ENCODE data around the gene ERC2.
"Not testable (repeated sequence)": the region's sequence is repeated elsewhere in the genome, so short reads cannot be mapped to it uniquely, and the experiment has no call there.

The ERC2 gene

DNA sequence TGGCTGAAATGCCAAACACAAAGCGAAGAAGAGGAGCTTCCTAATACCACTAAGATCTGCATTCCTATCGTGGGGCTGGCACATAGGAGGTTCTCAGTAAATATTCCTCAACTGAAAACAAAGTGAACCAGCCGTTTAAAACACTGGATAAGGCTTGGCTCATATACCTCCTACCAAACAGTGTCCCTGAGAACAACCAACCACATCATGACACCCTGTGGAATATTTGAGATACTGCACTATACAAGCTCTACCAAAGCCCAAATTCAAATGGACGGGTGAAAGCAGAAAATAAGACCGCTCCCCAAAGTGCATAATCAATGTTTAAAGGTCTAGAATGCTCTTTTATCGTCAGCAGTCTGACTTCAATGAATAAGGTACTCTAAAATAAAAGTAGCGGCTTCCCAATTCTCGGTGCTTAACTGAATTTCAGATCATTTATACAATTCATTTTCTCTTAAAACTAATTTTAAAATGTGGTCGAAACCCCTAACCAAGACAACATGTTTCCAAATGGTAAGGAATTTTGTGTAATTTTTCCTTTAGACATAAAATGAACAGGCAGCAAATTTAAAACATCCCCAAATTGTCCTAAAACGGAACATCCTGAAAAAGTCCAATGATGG lies 425.8 kb downstream of the ERC2 start:
- DNase-seq (ENCODE audit: insufficient read length, low spot score) = peak; percentile 26
- FAIRE-seq = no peak

DNA sequence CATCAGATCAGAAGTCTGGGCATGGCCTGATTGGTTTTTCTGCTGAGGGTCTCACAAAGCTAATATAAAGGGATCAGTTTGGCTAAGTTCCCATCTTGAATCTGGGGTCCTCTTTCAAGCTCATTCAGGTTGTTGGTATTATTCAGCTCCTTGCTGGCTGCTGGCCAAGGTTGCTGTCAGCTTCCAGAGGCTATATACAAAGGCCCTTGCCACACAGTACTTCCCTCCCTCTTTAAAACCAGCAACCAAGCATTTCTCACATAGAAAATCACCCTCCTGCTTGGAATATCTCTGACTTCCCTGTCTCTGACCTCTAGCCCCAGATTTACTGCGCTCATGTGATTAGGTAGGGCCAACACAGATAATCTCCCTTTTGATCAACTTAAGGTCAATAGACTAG lies 442.9 kb downstream of the ERC2 start:
- FAIRE-seq (no peak), DNase-seq (ENCODE audit: insufficient read length, low spot score) (no peak)

DNA sequence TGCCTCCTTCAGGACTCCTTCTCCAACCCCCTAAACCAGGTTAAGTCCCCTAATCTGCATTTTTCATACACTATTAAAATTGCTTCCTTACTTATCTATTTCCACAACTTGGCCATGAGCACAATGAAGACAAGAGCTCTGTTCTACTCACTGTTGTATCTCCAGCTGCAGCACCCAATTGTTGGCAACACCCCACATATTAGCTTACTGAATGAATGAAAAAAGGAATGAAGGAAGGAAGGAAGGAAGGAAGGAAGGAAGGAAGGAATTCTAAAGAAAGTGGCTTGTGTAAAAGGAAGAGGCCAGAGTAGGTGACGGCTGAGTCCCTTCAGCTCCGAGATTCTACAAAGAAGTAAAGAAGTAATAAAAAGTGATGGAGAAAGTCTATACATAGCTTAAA lies 444.7 kb downstream of the ERC2 start:
- no peak for DNase-seq (ENCODE audit: insufficient read length, low spot score)
- FAIRE-seq = no peak

DNA sequence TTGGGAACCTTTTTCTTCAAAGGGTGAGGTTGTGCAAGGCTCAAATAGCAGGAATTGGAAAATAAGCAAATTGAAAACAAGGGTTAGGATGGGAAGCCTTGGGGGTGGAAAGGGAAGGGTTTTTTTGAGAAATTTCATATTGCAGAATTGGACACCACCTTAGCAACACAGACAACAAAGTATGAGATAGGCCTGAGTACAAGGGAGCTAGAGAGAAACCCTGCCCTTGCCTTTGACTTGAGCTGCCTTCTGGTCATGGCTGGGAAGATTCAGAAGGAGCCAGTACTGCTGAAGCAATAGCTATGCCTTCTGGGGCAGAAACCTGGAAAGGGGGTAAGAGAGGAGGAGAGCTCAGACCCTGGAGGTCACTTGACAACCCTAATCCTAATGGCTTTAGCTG lies 445.6 kb downstream of the ERC2 start:
- DNase-seq (ENCODE audit: insufficient read length, low spot score) (no peak), FAIRE-seq (no peak)

DNA sequence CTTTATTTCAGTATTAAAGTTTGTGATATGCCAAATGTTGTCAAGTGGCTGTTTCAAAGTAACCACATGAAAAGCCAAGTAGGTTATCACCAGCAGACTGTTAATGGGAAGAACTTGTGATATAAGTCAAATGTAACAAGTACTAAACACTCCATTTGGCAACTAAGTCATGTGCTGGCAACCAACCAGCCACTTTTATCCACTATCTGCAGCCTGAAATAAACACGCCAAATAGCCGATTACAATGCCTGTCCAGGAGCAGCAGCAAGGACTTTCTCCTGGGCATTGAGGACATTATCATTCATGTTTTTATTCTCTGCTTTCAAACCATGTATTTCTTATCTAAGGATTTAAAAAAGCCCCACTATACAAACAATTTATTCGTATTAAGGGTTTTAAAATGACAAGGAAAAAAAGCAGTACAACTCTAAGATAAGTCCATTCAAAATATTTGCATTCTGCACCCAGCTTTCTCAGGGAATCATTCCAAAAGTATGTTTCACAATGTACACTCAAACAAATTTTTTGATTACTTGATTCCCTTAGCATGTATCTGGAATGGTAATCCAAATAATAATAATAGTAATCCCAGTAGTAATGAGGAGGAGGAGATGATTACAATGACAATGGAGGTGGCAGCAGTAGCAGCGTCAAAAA lies 448.6 kb downstream of the ERC2 start:
- FAIRE-seq = no peak

DNA sequence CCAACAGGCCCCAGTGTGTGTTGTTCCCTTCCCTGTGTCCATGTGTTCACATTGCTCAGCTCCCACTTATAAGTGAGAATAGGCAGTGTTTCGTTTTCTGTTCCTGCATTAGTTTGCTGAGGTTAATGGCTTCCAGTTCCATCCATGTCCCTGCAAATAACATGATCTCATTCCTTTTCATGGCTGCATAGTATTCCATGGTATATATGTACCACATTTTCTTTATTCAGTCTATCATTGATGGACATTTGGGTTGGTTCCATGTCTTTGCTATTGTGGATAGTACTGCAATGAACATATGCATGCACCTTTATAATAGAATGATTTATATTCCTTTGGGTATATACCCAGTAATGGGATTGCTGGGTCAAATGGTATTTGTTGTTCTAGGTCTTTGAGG lies 452.9 kb downstream of the ERC2 start:
- FAIRE-seq; DNase-seq (ENCODE audit: insufficient read length, low spot score): not testable (repeated sequence)

More for the DNA sequence above, 448.6 kb downstream of the ERC2 start:
- DNase-seq (ENCODE audit: insufficient read length, low spot score) = no peak

DNA sequence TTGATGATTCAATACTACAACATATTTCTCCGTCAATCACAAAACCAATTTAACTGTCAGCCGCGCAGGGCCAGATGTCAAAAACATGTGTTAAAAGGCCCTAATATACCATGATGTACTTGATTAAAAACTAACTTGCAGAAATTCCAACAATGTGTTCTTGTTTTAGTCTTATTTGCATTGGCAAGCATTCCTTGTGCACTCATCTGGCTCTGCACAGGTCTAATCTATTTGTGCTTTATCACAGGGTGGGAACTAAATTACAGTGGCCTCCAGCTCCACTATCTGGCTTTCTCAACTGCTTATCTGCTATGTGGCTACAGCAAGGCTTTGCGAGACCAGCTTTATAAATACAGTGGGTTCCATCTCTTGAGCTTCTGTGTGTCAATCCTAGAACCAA lies 455.5 kb downstream of the ERC2 start:
- DNase-seq (ENCODE audit: insufficient read length, low spot score) (no peak), FAIRE-seq (no peak)

DNA sequence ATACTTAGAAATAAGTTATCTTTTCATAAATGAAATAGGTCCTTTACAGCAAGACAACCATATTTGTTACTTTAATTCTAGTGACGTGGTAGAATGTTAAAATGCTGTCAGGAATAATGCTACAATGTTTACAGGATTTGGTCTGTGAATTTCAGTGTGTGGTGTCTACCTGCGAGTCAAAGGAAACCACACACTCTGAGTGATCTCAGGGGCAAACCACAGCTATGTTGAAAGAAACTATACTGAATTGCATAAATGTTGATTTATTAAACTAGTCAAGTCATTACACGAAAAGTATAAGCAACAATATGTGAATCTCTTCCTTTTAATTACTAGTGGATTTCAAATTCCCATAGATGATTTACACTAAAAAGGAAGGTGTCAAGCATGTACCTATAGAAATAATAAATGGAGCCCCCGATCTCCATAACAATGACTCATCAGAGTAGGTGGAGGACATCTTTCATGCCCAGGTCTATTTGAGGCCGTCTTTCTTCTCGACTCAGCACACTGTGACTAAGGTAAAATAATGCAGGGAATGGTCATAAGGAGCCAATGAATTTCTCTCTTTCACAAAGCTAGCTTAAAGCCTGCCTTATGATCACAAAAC lies 463.0 kb downstream of the ERC2 start:
- DNase-seq (ENCODE audit: insufficient read length, low spot score) = no peak
- FAIRE-seq = no peak

DNA sequence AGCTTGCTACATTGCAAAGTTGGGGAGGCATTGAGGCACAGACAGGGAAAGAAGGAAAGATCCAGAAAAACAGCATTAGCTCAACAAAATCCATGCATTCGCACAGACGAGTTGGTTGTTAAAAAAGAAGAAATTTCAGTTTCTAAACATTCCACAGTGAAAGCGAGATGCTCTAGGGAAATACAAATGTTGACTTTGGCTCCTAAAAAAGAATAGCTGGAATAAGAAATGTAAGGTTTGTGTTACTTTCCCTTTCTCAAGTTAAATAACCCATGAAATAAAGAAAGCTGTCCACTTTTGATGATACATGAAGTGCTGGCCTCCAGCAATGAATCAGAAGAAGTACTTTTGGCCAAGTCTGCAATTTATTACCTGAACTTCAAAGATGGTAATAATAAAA lies 465.1 kb downstream of the ERC2 start:
- no peak for DNase-seq (ENCODE audit: insufficient read length, low spot score)
- no peak for FAIRE-seq

DNA sequence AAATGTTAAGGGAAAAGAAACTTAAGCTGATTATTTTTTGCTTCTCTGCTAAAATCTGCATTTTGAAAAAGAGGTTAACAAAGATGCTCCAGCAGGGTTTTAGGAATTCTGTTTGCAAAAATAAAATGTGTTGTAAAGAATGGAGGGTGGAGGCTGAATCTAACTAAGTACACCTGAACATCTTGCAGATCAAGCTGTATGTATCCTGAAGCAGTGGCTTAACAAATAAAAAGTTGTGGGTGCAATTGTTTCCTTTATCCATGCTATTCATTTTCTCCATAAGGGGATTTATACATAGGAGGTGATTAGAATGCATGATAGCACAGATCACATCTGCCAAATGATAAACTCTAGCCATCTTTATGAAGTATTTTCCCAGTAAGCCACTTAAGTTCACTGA lies 466.3 kb downstream of the ERC2 start:
- DNase-seq (ENCODE audit: insufficient read length, low spot score) (no peak), FAIRE-seq (no peak)

DNA sequence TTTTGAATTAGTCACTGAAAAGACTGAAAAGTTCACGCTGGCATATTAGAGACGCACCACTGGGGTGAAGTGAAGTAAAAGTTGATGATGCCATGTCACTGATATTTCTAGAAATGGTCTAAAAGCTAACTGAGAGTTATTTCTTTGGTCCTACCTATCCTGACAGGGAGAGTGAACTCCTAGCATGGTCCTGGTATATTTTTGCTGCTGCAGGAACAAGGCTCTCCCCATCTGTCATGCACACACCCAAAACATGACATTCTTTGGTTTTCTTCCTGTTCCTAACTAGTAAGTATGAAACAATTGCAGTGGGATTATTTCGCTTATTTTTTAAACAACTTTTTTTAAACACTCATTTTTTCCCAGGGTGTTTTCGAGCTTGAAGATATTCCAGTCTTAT lies 466.7 kb downstream of the ERC2 start:
- FAIRE-seq (no peak), DNase-seq (ENCODE audit: insufficient read length, low spot score) (no peak)

DNA sequence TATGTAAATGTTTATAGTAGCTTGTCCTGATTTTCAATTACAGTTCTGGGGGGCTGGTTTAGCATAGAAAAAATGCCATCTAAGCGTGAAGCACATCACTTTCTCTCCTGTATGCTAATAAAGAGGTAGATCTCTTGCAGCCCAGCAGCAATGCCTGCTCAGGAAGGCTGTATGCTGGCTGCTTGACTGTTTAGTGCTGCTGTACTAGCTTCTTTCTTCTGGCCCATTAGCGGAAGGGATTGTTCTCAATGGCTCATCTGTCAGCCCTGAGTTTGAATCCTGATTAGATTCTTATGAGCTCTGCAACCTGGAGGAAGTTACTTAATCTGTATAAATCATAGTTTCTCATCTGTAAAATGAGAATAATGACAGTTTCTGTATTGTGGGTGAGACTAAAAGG lies 478.9 kb downstream of the ERC2 start:
- DNase-seq (ENCODE audit: insufficient read length, low spot score) = no peak
- FAIRE-seq = no peak

DNA sequence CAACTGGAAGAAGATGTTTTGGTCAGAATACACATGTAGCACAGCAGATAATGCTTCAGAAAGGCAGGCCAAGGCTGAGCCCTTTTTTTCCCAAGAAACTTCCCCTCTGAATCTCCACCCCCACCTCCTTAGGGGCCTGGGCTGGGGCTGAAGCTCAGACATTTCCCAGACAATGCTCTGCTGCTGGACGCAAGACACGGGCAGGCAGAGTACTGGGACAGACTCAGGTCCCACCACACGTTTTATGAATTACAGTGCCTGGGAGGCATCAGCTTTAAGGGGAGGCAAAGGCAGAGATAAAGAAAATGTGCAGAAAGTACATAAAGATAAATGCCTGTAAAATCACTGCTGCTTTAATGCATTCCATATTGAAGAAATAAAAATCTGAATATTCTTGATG lies 479.4 kb downstream of the ERC2 start:
- DNase-seq (ENCODE audit: insufficient read length, low spot score) (no peak), FAIRE-seq (no peak)

DNA sequence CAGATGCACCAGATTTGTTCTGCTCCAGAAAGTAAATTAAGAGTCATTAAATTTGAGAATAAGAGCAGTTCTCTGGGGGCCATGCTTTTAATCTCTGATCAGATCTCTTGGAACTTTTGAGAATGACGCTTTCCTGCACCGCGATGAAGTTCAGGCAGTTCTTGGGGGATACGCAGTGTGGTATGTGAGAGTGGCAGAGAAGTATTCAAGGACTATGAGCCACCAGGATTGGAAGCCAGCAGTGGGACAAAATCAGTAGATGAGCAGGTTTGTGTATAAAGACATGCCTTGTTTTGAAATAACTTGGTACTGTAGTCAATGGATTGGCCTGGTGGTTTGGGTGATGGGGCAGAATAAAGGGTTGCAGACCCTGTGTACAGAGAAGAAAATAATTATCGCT lies 483.6 kb downstream of the ERC2 start:
- FAIRE-seq (no peak), DNase-seq (ENCODE audit: insufficient read length, low spot score) (no peak)

DNA sequence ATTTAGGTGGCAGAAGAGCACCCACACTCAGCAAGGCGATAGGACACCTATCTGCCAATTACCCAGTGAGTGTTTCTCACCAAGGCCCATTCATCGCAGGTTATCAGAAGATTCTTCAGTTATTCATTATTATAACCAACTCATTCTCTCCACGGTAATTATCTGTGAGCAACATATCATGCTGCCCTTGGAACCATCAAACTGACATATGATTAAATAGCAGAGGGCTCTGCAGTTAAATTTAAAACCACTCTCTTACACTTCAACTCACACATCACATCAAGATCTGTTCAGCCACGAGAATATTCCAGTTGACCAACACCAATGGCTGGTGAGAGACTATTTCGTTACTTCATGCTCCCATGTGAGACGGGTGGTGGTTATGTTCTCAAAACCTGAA lies 489.3 kb downstream of the ERC2 start:
- no peak for FAIRE-seq
- no peak for DNase-seq (ENCODE audit: insufficient read length, low spot score)

DNA sequence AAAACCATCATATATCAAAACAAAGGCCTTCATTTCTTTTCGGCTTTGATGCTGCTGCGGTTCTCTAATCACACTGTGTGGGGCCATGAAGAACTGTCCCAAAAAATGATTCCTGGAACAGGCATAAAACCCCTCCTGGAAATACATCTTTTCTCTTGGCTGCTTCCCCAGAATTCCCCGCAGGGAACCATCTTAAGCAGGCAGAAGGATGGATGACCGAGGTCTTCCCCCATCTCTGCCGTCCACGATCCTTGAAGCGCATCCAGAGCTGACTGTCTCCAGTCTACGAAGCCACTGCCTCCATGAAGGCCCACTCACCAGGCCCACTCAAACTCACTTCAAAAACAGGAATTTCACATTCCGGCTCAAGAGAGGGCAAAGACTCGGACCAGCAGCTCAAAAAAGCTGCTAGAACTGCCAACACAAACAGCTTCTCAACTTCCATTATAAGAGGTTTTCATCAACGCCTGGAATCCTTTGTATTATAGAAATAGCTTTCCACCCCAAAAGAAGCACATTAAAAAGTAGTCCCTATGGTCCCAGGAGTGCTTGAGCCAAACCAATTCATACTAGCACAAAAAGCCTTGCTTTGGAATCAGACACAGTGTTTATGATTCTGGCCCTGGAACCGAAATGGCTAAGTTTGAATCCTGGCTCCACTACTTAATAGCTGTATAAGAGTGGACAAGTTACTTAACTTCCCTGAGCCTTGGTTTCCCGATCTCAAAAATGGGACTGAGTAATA lies 493.7 kb downstream of the ERC2 start:
- DNase-seq (ENCODE audit: insufficient read length, low spot score) (no peak), FAIRE-seq (no peak)

DNA sequence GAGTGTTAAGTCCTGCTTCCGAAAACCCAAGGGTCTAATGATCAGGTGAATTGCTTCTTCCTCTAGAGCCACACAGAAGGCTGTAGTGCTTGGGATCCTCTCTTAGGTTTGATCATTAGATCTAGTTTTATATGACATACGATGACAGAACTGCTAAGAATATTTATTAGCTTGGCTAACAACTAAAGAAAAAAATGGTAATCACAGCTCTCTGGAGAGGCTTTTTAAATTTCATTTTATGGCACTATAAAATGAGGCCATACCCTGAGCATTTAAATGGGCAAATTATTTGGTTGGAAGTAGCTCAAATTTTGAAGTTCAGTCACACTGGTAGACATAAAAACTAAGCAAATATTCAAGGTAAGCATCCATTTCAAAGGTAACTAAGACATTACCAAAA lies 498.6 kb downstream of the ERC2 start:
- FAIRE-seq = no peak

DNA sequence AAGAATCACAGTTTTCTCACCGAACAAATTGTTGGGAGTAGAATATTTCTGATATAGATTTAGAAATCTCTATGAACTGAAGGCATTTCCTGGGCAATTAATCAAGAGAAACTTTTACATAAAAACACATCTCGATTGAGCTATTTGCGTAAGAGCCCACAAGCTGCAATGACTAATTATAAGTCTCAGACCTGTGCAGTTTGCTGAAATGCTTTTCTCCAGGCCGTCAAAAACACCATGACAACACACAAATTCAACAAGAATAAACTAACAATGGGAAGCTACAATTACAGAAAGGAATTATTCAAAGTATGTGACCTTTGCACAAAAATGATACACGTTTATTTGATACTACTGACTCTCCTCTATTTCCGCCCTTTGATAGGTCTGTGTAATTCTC lies 499.9 kb downstream of the ERC2 start:
- FAIRE-seq (no peak), DNase-seq (ENCODE audit: insufficient read length, low spot score) (no peak)

More for the DNA sequence above, 498.6 kb downstream of the ERC2 start:
- DNase-seq (ENCODE audit: insufficient read length, low spot score) = no peak

DNA sequence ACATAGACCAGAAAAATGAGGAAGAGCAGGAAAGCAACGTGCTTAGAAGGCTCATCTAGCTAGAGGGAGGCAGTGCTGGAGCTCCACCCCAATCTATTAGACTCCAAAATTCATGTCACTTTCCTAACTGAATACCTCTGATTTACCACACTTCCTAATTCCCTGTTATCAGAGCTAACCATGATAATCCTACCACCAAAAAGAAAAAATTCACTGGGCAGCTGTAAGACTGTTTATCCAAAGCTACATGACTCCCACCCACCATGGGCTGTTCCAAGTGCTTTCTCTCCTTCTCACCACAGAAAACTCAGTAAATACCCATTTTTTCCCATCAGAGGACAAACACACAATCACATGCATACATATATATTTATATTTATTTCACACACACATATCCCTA lies 501.7 kb downstream of the ERC2 start:
- DNase-seq (ENCODE audit: insufficient read length, low spot score) = no peak
- FAIRE-seq = no peak

DNA sequence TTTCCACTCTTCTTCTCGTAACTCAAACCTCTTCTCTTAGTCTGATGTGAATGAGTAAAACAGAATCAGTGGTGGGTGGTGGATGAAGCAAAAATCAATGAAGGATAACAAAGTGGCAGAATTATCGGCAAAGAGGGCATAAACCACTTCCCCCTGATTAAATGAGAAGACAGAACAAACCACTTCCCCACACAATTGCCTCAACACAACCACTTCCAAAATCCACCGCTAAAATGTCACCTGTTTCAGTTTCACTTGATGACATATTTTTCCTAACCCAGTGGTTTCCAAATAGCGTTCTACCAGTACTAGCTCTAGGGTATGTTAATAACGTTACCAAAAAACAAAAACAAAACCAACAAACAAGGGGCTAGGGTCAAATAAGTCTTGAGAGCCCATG lies 502.5 kb downstream of the ERC2 start:
- DNase-seq (ENCODE audit: insufficient read length, low spot score) = no peak
- FAIRE-seq = no peak

DNA sequence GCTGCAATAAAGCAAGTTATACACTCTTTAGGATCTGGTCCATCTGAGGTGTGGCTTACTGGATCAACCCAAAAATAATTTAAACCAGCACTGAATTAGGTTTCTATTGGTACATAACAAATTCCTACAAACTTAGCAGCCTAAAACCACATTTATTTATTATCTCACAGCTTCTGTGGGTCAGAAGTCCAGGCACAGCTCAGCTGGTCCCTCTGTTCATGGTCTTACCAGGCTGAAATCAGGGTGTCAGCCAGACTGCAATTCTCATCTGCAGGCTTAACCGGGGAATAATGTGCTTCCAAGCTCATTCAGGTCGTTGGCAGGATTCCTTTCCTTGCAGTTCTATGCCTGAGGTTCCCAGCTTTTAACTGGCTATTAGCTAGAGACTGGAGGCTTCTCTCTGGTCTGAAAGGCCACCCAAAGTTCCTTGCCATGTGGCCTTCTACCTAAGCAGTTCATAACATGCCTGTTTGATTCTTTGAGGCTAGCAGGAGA lies 503.7 kb downstream of the ERC2 start:
- FAIRE-seq (no peak), DNase-seq (ENCODE audit: insufficient read length, low spot score) (no peak)

DNA sequence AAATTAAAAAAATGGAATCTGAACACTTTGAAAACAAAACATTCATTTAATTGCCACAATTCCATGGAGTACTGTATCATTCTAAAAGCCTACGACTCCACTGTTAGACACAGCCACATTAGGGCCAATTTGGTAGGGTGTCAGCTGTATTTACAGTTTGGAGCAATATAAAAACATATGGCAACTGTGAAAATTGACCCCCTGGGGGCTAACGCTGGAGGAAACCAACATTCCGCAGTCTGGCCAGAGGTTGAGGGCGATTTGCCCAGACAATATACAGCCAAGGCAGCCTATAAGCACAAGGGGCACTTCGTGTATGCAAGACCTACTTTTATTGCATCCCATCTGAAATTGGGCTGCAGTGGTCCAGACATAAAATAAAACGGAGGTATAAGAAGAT lies 504.7 kb downstream of the ERC2 start:
- no peak for FAIRE-seq

More for the DNA sequence above, 504.7 kb downstream of the ERC2 start:
- no peak for DNase-seq (ENCODE audit: insufficient read length, low spot score)
